SK-N-SH (cell line): ENCODE data around the gene FBP1. TPM values are rescaled to one million over a fixed set of nuclear protein-coding genes. Genes with fewer than 3 reads are reported as not detected.

Experiments
- CTCF ChIA-PET: fragments of 300-600, 350-600 bp; formaldehyde crosslinking; extraction: SDS; loops from one replicate; lab custom pipeline; 2021; lab: Yijun Ruan, JAX
- POLR2A ChIA-PET: fragments of 350-600 bp; sonication (Branson Sonifier 250); formaldehyde crosslinking; extraction: SDS; loops from one replicate; lab custom pipeline; 2020; ENCODE audit warnings: antibody characterized with exemption, inconsistent platforms; lab: Yijun Ruan, JAX
- DNase-seq: peaks from one replicate; pipeline ENCODE4 v3.0.0; 2012
- H2AFZ ChIP-seq: fragments of 200-600 bp; sonication (generic); 2 replicates; pipeline ENCODE4 v1.8.1; 2016; ENCODE audit warnings: antibody characterized with exemption, mild to moderate bottlenecking, low read depth
- H3F3A ChIP-seq: fragments of 200-600 bp; sonication (generic); replicated peaks from 2 replicates; pipeline ENCODE3; 2016; ENCODE audit warnings: antibody characterized with exemption, mild to moderate bottlenecking; ENCODE audit not compliant: insufficient read depth
- H3K27ac ChIP-seq, 2 experiments: fragments of 200-500 bp in 1 of 2; fragments of 200-600 bp in 1 of 2; sonication (Bioruptor generic) in 1 of 2; sonication (generic), shearing (Covaris generic) in 1 of 2; 2 replicates each; pipeline versions ENCODE4 v1.5.1 to v1.6.1; 2014 to 2016; ENCODE audit warnings: low read depth in 2 of 2, inconsistent platforms in 1 of 2, low read length in 1 of 2, mild to moderate bottlenecking in 1 of 2, mixed read lengths in 1 of 2
- H3K27me3 ChIP-seq: fragments of 200-600 bp; sonication (generic), shearing (Covaris generic); 2 replicates; pipeline ENCODE4 v1.6.1; 2016; ENCODE audit warnings: mixed run types; ENCODE audit not compliant: insufficient read depth
- H3K36me3 ChIP-seq, 2 experiments: fragments of 200-500 bp in 1 of 2; fragments of 200-600 bp in 1 of 2; sonication (Bioruptor generic) in 1 of 2; sonication (generic) in 1 of 2; replicated peaks in 1 of 2; 2 replicates each; pipeline versions ENCODE3 to v1.5.1; 2014 to 2016; ENCODE audit warnings: low read length in 1 of 2, mild to moderate bottlenecking in 1 of 2; ENCODE audit not compliant: insufficient read depth in 2 of 2, control insufficient read depth in 1 of 2
- H3K4me1 ChIP-seq, 2 experiments: fragments of 200-500 bp in 1 of 2; fragments of 200-600 bp in 1 of 2; sonication (Bioruptor generic) in 1 of 2; sonication (generic), shearing (Covaris generic) in 1 of 2; 2 replicates each; pipeline versions ENCODE4 v1.5.1 to v1.6.1; 2014 to 2016; ENCODE audit warnings: low read depth in 1 of 2, low read length in 1 of 2, mixed run types in 1 of 2; ENCODE audit not compliant: insufficient read depth in 2 of 2, control insufficient read depth in 1 of 2
- H3K4me2 ChIP-seq: fragments of 200-600 bp; sonication (generic), shearing (Covaris generic); 2 replicates; pipeline ENCODE4 v1.6.1; 2017; ENCODE audit warnings: mixed run types
- H3K4me3 ChIP-seq, 2 experiments: fragments of 200-500 bp in 1 of 2; fragments of 200-600 bp in 1 of 2; sonication (Bioruptor generic) in 1 of 2; sonication (generic), shearing (Covaris generic) in 1 of 2; 2 replicates each; pipeline versions ENCODE4 v1.5.1 to v1.8.1; 2014 to 2016; ENCODE audit warnings: low read depth in 2 of 2, inconsistent platforms in 1 of 2, low read length in 1 of 2, mild to moderate bottlenecking in 1 of 2, mixed read lengths in 1 of 2, moderate library complexity in 1 of 2
- H3K79me2 ChIP-seq: fragments of 200-600 bp; sonication (generic); 2 replicates; pipeline ENCODE4 v1.8.1; 2017; ENCODE audit warnings: mild to moderate bottlenecking; ENCODE audit not compliant: insufficient read depth
- H3K9ac ChIP-seq: fragments of 200-600 bp; sonication (generic); 2 replicates; pipeline ENCODE4 v1.6.1; 2017; ENCODE audit warnings: mixed run types
- H3K9me2 ChIP-seq: fragments of 200-600 bp; sonication (generic); 2 replicates; pipeline ENCODE4 v1.6.1; 2017; ENCODE audit warnings: mixed run types
- H3K9me3 ChIP-seq: fragments of 200-600 bp; sonication (generic); 2 replicates; pipeline ENCODE4 v1.6.1; 2017; ENCODE audit warnings: mixed run types, mild to moderate bottlenecking, moderate library complexity
- H4K20me1 ChIP-seq: fragments of 200-600 bp; sonication (generic); 2 replicates; pipeline ENCODE4 v1.6.1; 2017; ENCODE audit warnings: mild to moderate bottlenecking, mixed run types; ENCODE audit not compliant: insufficient read depth
- EP300 ChIP-seq, 2 experiments: IDR thresholded peaks; 2 replicates each; pipeline versions ENCODE4 v1.4.0 to v1.6.1; 2012; ENCODE audit warnings: borderline replicate concordance in 1 of 2, low read depth in 1 of 2, low read length in 1 of 2
- IRF3 ChIP-seq: fragments of 150-350 bp; IDR thresholded peaks from 2 replicates; pipeline ENCODE4 v1.6.1; 2016; ENCODE audit warnings: mild to moderate bottlenecking, low read depth, low read length
- JUND ChIP-seq: IDR thresholded peaks from 2 replicates; pipeline ENCODE4 v1.4.0; 2012
- MAX ChIP-seq: IDR thresholded peaks from 2 replicates; pipeline ENCODE4 v1.4.0; 2012; ENCODE audit warnings: low read depth
- NRF1 ChIP-seq: IDR thresholded peaks from 2 replicates; pipeline ENCODE4 v1.6.1; 2012; ENCODE audit warnings: low read depth, mild to moderate bottlenecking, low read length
- RAD21 ChIP-seq: IDR thresholded peaks from 2 replicates; pipeline ENCODE4 v1.6.1; 2012; ENCODE audit warnings: mild to moderate bottlenecking, low read length
- RCOR1 ChIP-seq: fragments of 150-350 bp; IDR thresholded peaks from 2 replicates; pipeline ENCODE4 v1.6.1; 2017; ENCODE audit warnings: antibody characterized with exemption, low read length
- REST ChIP-seq: IDR thresholded peaks from 2 replicates; pipeline ENCODE4 v1.6.1; 2012; ENCODE audit warnings: mild to moderate bottlenecking, low read depth, low read length, moderate library complexity
- RFX5 ChIP-seq: IDR thresholded peaks from 2 replicates; pipeline ENCODE4 v1.6.1; 2012; ENCODE audit warnings: mild to moderate bottlenecking, improper control_type of control experiment, low read length
- TCF12 ChIP-seq: IDR thresholded peaks from 2 replicates; pipeline ENCODE4 v1.4.0; 2012
- USF1 ChIP-seq: IDR thresholded peaks from 2 replicates; pipeline ENCODE4 v1.4.0; 2012; ENCODE audit warnings: low read depth, borderline replicate concordance
- ZBTB33 ChIP-seq: IDR thresholded peaks from 2 replicates; pipeline ENCODE4 v1.4.0; 2012; ENCODE audit warnings: low read depth, borderline replicate concordance
- WGBS: methylation state at CpG from one replicate; pipeline ENCODE4 v1.1.6; 2017; ENCODE audit warnings: low lambda C conversion rate; 5-methylcytosine and 5-hydroxymethylcytosine counted together
- polyA plus RNA-seq, 3 experiments: library from polyadenylated mRNA; depleted of rRNA; stranded (reverse); fragments of >200 nt; gene quantifications; 2 replicates each; pipeline ENCODE4 v1.2.3, GENCODE V29; 2012

Gene FBP1
- polyA plus RNA-seq, 1 of the 3 experiments (the other 2 are of a cell fraction), result not detected

GRCh38 chr9:94679587-94679986, 40.3 kb upstream of the FBP1 start:
- Histone ChIP-seq H3K4me3 (no peak overlapping the region), H3K9ac (no peak overlapping the region), H3K9me2 (no peaks in the 10 kb centered on the region), H3K9me3 (no peaks in the 10 kb centered on the region), H3K4me2 (no peak overlapping the region), H3F3A (peaks cover 4% of the 10 kb centered on the region), H3K4me1 (peaks cover 8 to 35% of the 10 kb centered on the region in 2 experiments; a peak in 1 of 4 replicates), H4K20me1 (no peaks in the 10 kb centered on the region), H3K27ac (no peak overlapping the region; a peak in 1 of 4 replicates), H3K36me3 (no peaks in the 10 kb centered on the region), H3K79me2 (no peaks in the 10 kb centered on the region), H3K27me3 (no peaks in the 10 kb centered on the region), H2AFZ (no peak overlapping the region)
- TF ChIP-seq RCOR1, result no peak
- no peak for TF ChIP-seq TCF12
- TF ChIP-seq MAX, result no peak
- TF ChIP-seq RAD21, result no peak
- TF ChIP-seq IRF3, result no peak
- TF ChIP-seq USF1, result no peak
- TF ChIP-seq JUND, result no peak
- no peak for TF ChIP-seq RFX5
- no peak for TF ChIP-seq ZBTB33
- TF ChIP-seq NRF1, result no peak
- no peak for TF ChIP-seq REST
- no peak for TF ChIP-seq EP300 (IDR thresholded peaks at IDR 0.05; ENCODE audit: borderline replicate concordance in 1 of 2, low read depth in 1 of 2, low read length in 1 of 2)
- DNase-seq, result no peak
- 89% methylated on average over 8 of the region's 8 CpGs for WGBS
- ChIA-PET CTCF (interaction anchor here (0.8 to 11.3 kb wide), 8 partner anchors 9 to 545 kb away, joined by 3 to 229 read pairs (median 26); no protein-coding TSS in a partner anchor), POLR2A (interaction anchor here (1.1 kb wide), 1 partner anchor 27 kb away, joined by 3 read pairs; no protein-coding TSS in a partner anchor)
